ENCODE results near the gene ITGA1. TPM values are rescaled to one million over a fixed set of nuclear protein-coding genes. Genes with fewer than 3 reads are reported as not detected.

The ITGA1 gene
- 65.6 TPM for total RNA-seq
- 13.3 TPM for polyA plus RNA-seq (ENCODE audit: insufficient read depth, low read depth, low replicate concordance)
- long read RNA-seq, donor 1, full-length matches to known transcripts: 2 of 2 reads
- long read RNA-seq, donor 1, partial matches to known transcripts: 0 of 2 reads
- long read RNA-seq, donor 1, other reads (novel, unspliced or antisense): 0 of 2 reads
- long read RNA-seq, donor 2, full-length matches to known transcripts: 4 of 4 reads
- long read RNA-seq, donor 2, partial matches to known transcripts: 0 of 4 reads
- long read RNA-seq, donor 2, other reads (novel, unspliced or antisense): 0 of 4 reads
- long read RNA-seq, donor 3, full-length matches to known transcripts: 6 of 6 reads
- long read RNA-seq, donor 3, partial matches to known transcripts: 0 of 6 reads
- long read RNA-seq, donor 3, other reads (novel, unspliced or antisense): 0 of 6 reads
- long read RNA-seq, donor 4, full-length matches to known transcripts: 3 of 25 reads
- long read RNA-seq, donor 4, partial matches to known transcripts: 22 of 25 reads
- long read RNA-seq, donor 4, other reads (novel, unspliced or antisense): 0 of 25 reads
- long read RNA-seq, donor 5, full-length matches to known transcripts: 1 of 1 reads
- long read RNA-seq, donor 5, partial matches to known transcripts: 0 of 1 reads
- long read RNA-seq, donor 5, other reads (novel, unspliced or antisense): 0 of 1 reads
- long read RNA-seq, donor 6, full-length matches to known transcripts: 1 of 1 reads
- long read RNA-seq, donor 6, partial matches to known transcripts: 0 of 1 reads
- long read RNA-seq, donor 6, other reads (novel, unspliced or antisense): 0 of 1 reads
- long read RNA-seq, donor 7, full-length matches to known transcripts: 14 of 34 reads
- long read RNA-seq, donor 7, partial matches to known transcripts: 10 of 34 reads
- long read RNA-seq, donor 7, other reads (novel, unspliced or antisense): 10 of 34 reads
- long read RNA-seq, donor 8, full-length matches to known transcripts: 2 of 2 reads
- long read RNA-seq, donor 8, partial matches to known transcripts: 0 of 2 reads
- long read RNA-seq, donor 8, other reads (novel, unspliced or antisense): 0 of 2 reads
- long read RNA-seq, donor 9, partial matches to known transcripts: 6 of 6 reads
- long read RNA-seq, donor 9, other reads (novel, unspliced or antisense): 0 of 6 reads
- long read RNA-seq, donor 10, full-length matches to known transcripts: 1 of 6 reads
- long read RNA-seq, donor 10, partial matches to known transcripts: 5 of 6 reads
- long read RNA-seq, donor 10, other reads (novel, unspliced or antisense): 0 of 6 reads

- H3K4me1 ChIP-seq (ENCODE audit: control insufficient read depth in 2 of 3, insufficient read depth in 2 of 3, low read depth in 1 of 3, low read length in 3 of 3): peaks cover 0 to 8% (median 0%) of the 10 kb centered on the region in 3 donors
- H3K4me3 ChIP-seq (ENCODE audit: low read length in 3 of 3): peak within 1 kb of the TSS; percentile 77 to 89 (median 84)
- intact Hi-C loops (cut with DNase I): loop anchor here (10.0 kb wide), 1 partner anchor 117 kb away; no protein-coding TSS in a partner anchor
- FAIRE-seq: peak; percentile 27
- DNase-seq: peak; percentile 79 to 93 (median 89)
- no peaks in the 10 kb centered on the region for H3K9me3 ChIP-seq (ENCODE audit: control insufficient read depth in 2 of 3, insufficient read depth in 1 of 3, low read length in 3 of 3)
- peak within 1 kb of the TSS; percentile 88 to 95 for H3K27ac ChIP-seq (ENCODE audit: low read depth in 2 of 2, low read length in 2 of 2)
- H3K27me3 ChIP-seq (ENCODE audit: control insufficient read depth, insufficient read depth, low read length): no peaks in the 10 kb centered on the region
- TF ChIP-seq CTCF (IDR thresholded peaks at IDR 0.05; ENCODE audit: borderline replicate concordance, extremely low read depth, insufficient read depth): peak; percentile 52
- no peaks in the 10 kb centered on the region for H3K36me3 ChIP-seq (ENCODE audit: control insufficient read depth in 2 of 3, insufficient read depth in 3 of 3, low read length in 3 of 3)
- peak within 1 kb of the TSS; percentile 72 to 90 (median 79) for H3K9ac ChIP-seq (ENCODE audit: low read length in 3 of 3)
These were observed at the start of gene ITGA1, which contains the start of gene PELO for GRCh38 chr5:52787600-52788504. ITGA1 (plus strand) TSS chr5:52787916; CDS start chr5:52788354, 438 bp downstream. PELO (plus strand) TSS chr5:52787916; CDS start chr5:52800395, 12,479 bp downstream.

- DNase-seq: no peak
- no peak for FAIRE-seq
- no peak overlapping the region for H3K9ac ChIP-seq (ENCODE audit: low read length in 3 of 3)
- intact Hi-C loops (cut with DNase I): no loop called here
- no peaks in the 10 kb centered on the region for H3K4me1 ChIP-seq (ENCODE audit: control insufficient read depth in 2 of 3, insufficient read depth in 2 of 3, low read depth in 1 of 3, low read length in 3 of 3)
- no peak overlapping the region for H3K4me3 ChIP-seq (ENCODE audit: low read length in 3 of 3)
- no peaks in the 10 kb centered on the region for H3K36me3 ChIP-seq (ENCODE audit: control insufficient read depth in 2 of 3, insufficient read depth in 3 of 3, low read length in 3 of 3)
- TF ChIP-seq CTCF (IDR thresholded peaks at IDR 0.05; ENCODE audit: borderline replicate concordance, extremely low read depth, insufficient read depth): no peak
- no peaks in the 10 kb centered on the region for H3K9me3 ChIP-seq (ENCODE audit: control insufficient read depth in 2 of 3, insufficient read depth in 1 of 3, low read length in 3 of 3)
- no peak overlapping the region for H3K27ac ChIP-seq (ENCODE audit: low read depth in 2 of 2, low read length in 2 of 2)
- no peaks in the 10 kb centered on the region for H3K27me3 ChIP-seq (ENCODE audit: control insufficient read depth, insufficient read depth, low read length)
These were observed 49.6 kb upstream of the ITGA1 start for GRCh38 chr5:52738095-52738506.

- no peaks in the 10 kb centered on the region for H3K9me3 ChIP-seq (ENCODE audit: control insufficient read depth in 2 of 3, insufficient read depth in 1 of 3, low read length in 3 of 3)
- DNase-seq: peak in 2 of 5 donors; percentile 12 to 14
- H3K27ac ChIP-seq (ENCODE audit: low read depth in 2 of 2, low read length in 2 of 2): no peak overlapping the region
- no peak overlapping the region for H3K4me3 ChIP-seq (ENCODE audit: low read length in 3 of 3)
- peaks cover 0 to 4% (median 0%) of the 10 kb centered on the region in 3 donors for H3K4me1 ChIP-seq (ENCODE audit: control insufficient read depth in 2 of 3, insufficient read depth in 2 of 3, low read depth in 1 of 3, low read length in 3 of 3)
- H3K9ac ChIP-seq (ENCODE audit: low read length in 3 of 3): no peak overlapping the region
- no peaks in the 10 kb centered on the region for H3K36me3 ChIP-seq (ENCODE audit: control insufficient read depth in 2 of 3, insufficient read depth in 3 of 3, low read length in 3 of 3)
- intact Hi-C loops (cut with DNase I): no loop called here
- no peak for TF ChIP-seq CTCF (IDR thresholded peaks at IDR 0.05; ENCODE audit: borderline replicate concordance, extremely low read depth, insufficient read depth)
- no peak for FAIRE-seq
- no peaks in the 10 kb centered on the region for H3K27me3 ChIP-seq (ENCODE audit: control insufficient read depth, insufficient read depth, low read length)
These were observed 47.7 kb upstream of the ITGA1 start for GRCh38 chr5:52740007-52740406.
